Thyroid gland (tissue), 4 donors: ENCODE measurements around the gene LPAR2.

Experiments
- POLR2A ChIP-seq, 2 donors: fragments of 450-650 bp; IDR thresholded peaks; one replicate each; pipeline ENCODE4 v1.6.1; 2017; ENCODE audit warnings: antibody characterized with exemption in 2 of 2, mild to moderate bottlenecking in 2 of 2, moderate library complexity in 1 of 2
- TF ChIP-seq, protein P1 (sequence below), 6 experiments: fragments of 200-600 bp in 3 of 6; fragments of 450-650 bp in 3 of 6; sonication (generic) in 3 of 6; IDR thresholded peaks; one replicate each; pipeline ENCODE4 v1.5.1; 2016 to 2019; ENCODE audit warnings: antibody characterized with exemption in 6 of 6, mild to moderate bottlenecking in 2 of 6, inconsistent platforms in 1 of 6, moderate library complexity in 1 of 6

DNA sequence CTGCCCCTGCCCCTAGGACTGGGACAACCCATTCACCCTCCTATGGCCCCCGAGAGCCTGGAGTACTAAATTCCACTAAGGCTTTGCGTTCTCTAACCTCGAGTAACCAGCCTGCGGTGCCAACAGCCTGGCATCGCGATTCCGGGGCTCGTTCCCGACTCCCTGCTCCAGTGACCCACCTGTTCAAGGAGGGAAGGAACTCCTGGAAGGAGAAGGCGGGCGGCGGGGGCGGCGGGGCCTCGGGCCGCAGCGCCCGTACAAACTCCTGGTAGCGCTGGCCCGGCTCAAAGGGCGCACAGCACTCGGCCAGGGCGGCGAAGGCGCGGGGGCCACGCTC, 9.1 kb upstream of the LPAR2 start:
- TF ChIP-seq, protein P1, sequence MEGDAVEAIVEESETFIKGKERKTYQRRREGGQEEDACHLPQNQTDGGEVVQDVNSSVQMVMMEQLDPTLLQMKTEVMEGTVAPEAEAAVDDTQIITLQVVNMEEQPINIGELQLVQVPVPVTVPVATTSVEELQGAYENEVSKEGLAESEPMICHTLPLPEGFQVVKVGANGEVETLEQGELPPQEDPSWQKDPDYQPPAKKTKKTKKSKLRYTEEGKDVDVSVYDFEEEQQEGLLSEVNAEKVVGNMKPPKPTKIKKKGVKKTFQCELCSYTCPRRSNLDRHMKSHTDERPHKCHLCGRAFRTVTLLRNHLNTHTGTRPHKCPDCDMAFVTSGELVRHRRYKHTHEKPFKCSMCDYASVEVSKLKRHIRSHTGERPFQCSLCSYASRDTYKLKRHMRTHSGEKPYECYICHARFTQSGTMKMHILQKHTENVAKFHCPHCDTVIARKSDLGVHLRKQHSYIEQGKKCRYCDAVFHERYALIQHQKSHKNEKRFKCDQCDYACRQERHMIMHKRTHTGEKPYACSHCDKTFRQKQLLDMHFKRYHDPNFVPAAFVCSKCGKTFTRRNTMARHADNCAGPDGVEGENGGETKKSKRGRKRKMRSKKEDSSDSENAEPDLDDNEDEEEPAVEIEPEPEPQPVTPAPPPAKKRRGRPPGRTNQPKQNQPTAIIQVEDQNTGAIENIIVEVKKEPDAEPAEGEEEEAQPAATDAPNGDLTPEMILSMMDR (IDR thresholded peaks at IDR 0.05), result no peak
- no peak for TF ChIP-seq POLR2A (IDR thresholded peaks at IDR 0.05)
